DOHH2 (cell line): ENCODE data around the gene LGI2.

ENCODE experiments used
- CTCF ChIP-seq: fragments of 200-600 bp; sonication (generic); IDR thresholded peaks from one replicate; pipeline ENCODE4 v1.5.1; 2014; ENCODE audit warnings: antibody characterized with exemption, mild to moderate bottlenecking, low read depth, low read length; ENCODE audit not compliant: poor library complexity, severe bottlenecking
- EZH2phosphoT487 ChIP-seq: fragments of 200-600 bp; sonication (generic); IDR thresholded peaks from 2 replicates; pipeline ENCODE4 v1.6.1; 2017; ENCODE audit warnings: borderline replicate concordance, mild to moderate bottlenecking, antibody characterized with exemption, low read length, moderate library complexity, mixed read lengths

- TF ChIP-seq CTCF (no peak), EZH2phosphoT487 (no peak)
These were observed 74.7 kb downstream of the LGI2 start for GRCh38 chr4:24956091-24956490.
